UCSD-AML1 (cell line): ENCODE data around the gene MAGI1.
"Not testable (repeated sequence)": the region's sequence is repeated elsewhere in the genome, so short reads cannot be mapped to it uniquely, and the experiment has no call there.

Experiments
- DNase-seq: peaks from one replicate; lab custom pipeline; 2025; ENCODE audit not compliant: unreplicated experiment; lab: John Stamatoyannopoulos, UW

Gene MAGI1

GRCh38 chr3:65549626-65549959, 489.1 kb downstream of the MAGI1 start:
- no peak for DNase-seq

- DNase-seq, result no peak
Measured at GRCh38 chr3:65548848-65549625, 489.7 kb downstream of the MAGI1 start.

DNA sequence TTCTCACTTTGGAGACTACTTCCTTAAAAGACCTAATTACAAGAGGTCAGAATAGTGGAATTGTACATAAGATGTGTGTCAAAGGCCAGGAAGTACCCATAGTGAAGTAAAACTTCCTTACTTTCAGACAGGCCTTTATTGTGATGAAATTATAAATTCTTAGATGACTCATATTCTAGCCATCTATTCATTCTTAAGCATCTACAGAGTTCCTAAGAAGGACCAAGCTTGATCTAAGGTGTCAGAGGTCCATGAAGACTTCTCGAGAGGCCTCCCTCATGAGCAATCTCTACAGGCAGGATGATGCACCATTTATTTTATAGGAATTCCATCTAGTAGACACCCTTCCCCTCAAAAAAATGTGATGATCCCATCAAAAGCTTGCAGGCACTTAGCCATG, 493.3 kb downstream of the MAGI1 start:
- DNase-seq, result no peak

GRCh38 chr3:65543391-65543790, 495.3 kb downstream of the MAGI1 start:
- not testable (repeated sequence) for DNase-seq

GRCh38 chr3:65540666-65541065, 498.1 kb downstream of the MAGI1 start:
- no peak for DNase-seq

- no peak for DNase-seq
Measured at GRCh38 chr3:65539616-65540015, 499.1 kb downstream of the MAGI1 start.

GRCh38 chr3:65538101-65538500, 500.6 kb downstream of the MAGI1 start:
- no peak for DNase-seq

- no peak for DNase-seq
Measured at GRCh38 chr3:65537109-65537508, 501.6 kb downstream of the MAGI1 start.

GRCh38 chr3:65535260-65535659, 503.5 kb downstream of the MAGI1 start:
- DNase-seq, result no peak

DNA sequence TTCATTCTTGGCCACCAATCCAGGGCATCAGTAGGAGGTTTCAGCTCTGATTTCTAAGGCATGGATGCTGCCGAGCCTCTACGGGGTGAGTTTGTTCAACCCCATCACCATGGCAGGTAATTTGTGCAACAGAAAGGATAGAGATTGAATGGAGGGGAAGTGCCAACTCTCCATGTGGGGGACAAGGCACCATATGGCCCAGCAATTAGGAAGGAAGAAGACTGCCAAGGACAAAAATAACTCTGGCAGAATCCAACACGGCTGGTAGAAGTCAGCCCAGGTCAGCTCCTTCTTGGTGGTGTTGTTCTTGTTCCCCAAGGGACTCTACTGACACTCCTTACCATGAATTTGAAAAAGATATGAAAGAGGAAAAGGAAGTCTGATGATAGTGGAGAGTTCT, 503.9 kb downstream of the MAGI1 start:
- DNase-seq, result no peak

GRCh38 chr3:65532749-65533148, 506.0 kb downstream of the MAGI1 start:
- DNase-seq, result no peak

- no peak for DNase-seq
Measured at GRCh38 chr3:65532215-65532614, 506.5 kb downstream of the MAGI1 start.

DNA sequence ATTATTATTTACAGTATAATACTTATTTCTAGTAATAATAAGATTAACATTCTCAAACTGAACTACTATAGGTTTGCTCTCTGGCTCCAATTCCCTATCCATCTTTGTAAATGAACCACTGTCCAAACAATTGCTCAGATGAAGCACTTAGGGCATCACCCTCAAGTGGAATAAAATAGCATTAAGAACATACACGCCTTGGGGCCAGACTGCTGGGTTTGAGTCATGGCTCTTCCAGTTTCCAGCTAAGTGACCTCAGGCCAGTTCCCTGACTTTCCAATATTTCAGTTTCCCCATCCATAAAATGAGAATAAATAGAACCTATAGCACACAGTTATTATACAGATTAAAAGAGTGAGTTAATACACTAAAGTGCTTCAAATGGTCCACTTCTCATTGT, 507.2 kb downstream of the MAGI1 start:
- DNase-seq, result no peak

GRCh38 chr3:65526656-65527055, 512.1 kb downstream of the MAGI1 start:
- DNase-seq, result no peak

DNA sequence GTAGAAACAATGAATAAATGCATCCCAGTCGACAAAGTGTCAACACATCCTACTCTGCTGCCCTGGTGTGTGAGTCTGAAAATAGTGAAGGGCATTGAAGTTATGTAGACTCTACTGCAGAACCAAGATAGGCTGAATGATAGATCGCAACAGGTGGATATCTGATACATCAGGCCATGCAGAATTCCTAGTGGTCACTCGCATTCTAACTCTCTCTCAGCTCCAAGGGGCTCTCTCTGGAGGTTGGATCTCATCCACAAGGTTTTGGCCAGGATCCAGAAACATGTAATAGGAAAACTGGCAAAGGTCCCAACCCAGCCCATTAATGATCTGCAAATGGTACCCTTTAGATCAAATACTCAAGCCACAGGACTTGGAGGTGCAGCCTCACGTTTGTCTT, 514.1 kb downstream of the MAGI1 start:
- no peak for DNase-seq

DNA sequence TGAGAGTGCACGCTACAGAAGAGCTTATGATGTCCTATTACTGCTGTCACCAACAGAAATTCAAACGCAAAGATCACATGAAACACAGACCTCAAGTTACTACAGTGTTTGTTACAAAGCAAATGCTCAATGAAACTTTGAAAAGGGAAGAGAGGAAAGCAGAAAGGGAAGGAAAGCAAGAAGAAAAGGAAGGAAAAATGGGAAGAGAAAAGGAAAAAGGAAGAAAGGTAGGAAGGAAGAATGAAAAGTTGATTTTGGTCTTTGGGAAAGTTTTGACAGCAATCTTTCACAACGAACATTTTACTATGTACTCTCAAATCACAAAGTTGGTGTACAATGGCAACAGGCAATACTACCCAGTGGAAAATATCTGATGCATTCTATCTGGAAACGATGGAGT, 514.8 kb downstream of the MAGI1 start:
- no peak for DNase-seq

DNA sequence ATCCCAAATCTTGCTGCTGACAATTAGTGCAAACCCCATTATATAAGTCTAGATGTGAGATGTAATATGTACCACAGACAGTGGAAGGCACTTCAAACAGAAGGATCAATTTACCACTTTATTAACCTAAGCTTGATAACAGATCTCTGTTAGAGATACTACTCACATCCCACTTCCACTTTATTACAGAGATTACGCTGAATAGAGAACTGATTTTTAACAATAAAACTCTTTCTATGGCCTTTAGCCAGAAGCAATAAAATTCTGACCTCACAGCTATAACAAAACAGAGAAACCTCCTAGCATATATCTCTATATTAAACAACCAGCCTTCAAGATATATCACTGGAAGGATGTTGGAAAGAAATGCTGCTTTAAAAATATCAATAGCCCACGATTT, 517.7 kb downstream of the MAGI1 start:
- DNase-seq, result no peak

GRCh38 chr3:65516998-65517397, 521.7 kb downstream of the MAGI1 start:
- no peak for DNase-seq

- DNase-seq, result not testable (repeated sequence)
Measured at GRCh38 chr3:65514317-65514716, 524.4 kb downstream of the MAGI1 start.

DNA sequence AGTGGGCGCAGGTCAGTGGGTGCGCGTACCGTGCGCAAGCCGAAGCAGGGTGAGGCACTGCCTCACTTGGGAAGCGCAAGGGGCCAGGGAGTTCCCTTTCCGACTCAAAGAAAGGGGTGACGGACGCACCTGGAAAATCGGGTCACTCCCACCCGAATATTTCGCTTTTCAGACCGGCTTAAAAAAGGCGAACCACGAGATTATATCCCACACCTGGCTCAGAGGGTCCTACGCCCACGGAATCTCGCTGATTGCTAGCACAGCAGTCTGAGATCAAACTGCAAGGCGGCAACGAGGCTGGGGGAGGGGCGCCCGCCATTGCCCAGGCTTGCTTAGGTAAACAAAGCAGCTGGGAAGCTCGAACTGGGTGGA, 529.3 kb downstream of the MAGI1 start:
- DNase-seq, result not testable (repeated sequence)

DNA sequence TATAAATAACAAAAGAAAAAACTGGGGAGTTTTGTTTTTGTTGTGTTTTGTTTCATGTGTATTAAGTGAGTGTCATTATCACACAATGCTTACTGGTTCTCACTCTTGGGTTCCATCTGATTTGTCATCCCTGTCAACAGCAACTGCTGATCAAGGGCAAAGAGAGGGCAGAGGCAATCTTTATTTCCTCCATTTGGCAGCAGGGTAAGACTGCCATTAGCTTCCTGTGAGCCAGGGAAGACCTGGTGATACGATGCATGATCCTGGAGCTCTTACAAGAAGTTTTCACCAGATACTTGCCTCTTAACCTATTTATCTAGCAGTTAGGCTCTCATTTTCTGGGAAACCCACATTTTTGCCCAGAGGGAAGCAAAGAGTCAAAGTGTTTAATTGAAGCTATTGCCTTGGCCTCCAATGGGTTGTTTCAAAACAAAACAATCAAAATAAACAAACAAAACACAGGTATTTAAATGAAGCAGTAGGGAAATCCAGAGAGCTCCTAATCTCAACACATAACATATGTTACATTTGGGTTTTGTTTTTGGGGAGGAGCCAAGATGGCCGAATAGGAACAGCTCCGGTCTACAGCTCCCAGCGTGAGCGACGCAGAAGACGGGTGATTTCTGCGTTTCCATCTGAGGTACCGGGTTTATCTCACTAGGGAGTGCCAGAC, 529.8 kb downstream of the MAGI1 start:
- no peak for DNase-seq

DNA sequence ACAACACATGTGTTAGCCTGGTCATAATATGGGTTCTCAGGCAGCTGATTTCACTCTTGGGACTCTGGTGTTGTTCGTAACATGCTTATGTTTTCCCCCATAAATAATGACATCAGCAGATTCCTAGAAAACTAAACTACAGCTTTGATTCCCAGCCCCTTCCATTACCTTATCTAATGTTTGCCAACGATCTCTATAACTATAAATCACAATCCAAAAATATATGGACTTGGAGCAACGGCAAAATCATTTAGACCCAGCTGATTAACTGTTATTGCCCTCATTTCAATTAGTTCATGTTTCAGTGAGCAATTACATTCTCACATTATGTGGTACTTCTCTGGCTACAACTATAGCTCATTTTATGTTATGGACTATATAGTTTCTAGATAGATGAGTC, 531.3 kb downstream of the MAGI1 start:
- DNase-seq, result no peak

- no peak for DNase-seq
Measured at GRCh38 chr3:65503776-65504175, 534.9 kb downstream of the MAGI1 start.
